Prostate gland (tissue), 2 donors: ENCODE data around the gene FGF1. TPM values are rescaled to one million over a fixed set of nuclear protein-coding genes. Genes with fewer than 3 reads are reported as not detected.

ENCODE experiments used
- DNase-seq: peaks from one replicate; pipeline ENCODE4 v3.0.0-alpha.2; 2019; ENCODE audit warnings: low spot score
- H3K27ac ChIP-seq, 2 donors: fragments of 200-600 bp; sonication (generic); 2 replicates each; pipeline ENCODE4 v1.5.1; 2017 to 2019
- H3K27me3 ChIP-seq: fragments of 200-600 bp; sonication (generic); replicated peaks from 2 replicates; pipeline ENCODE4 v1.5.1; 2019; ENCODE audit not compliant: insufficient read depth
- H3K36me3 ChIP-seq, 2 donors: fragments of 200-600 bp; sonication (generic); 1 replicate in 1 of 2; 2 replicates in 1 of 2; pipeline versions ENCODE4 v1.5.1 to v1.8.1; 2017 to 2019
- H3K4me1 ChIP-seq: fragments of 200-600 bp; sonication (generic); replicated peaks from 2 replicates; pipeline ENCODE4 v1.5.1; 2019
- H3K4me3 ChIP-seq, 2 donors: fragments of 200-600 bp; sonication (generic); 2 replicates each; pipeline ENCODE4 v1.5.1; 2017 to 2019
- H3K9me3 ChIP-seq: fragments of 200-600 bp; sonication (generic); 2 replicates; pipeline ENCODE4 v1.5.1; 2017
- CTCF ChIP-seq, 4 experiments: fragments of 200-600 bp in 2 of 4; fragments of 450-650 bp in 2 of 4; sonication (generic) in 2 of 4; IDR thresholded peaks; 1 replicate in 3 of 4; 2 replicates in 1 of 4; pipeline ENCODE4 v1.5.1; 2016 to 2019; ENCODE audit warnings: antibody characterized with exemption in 4 of 4, mild to moderate bottlenecking in 2 of 4, moderate library complexity in 2 of 4
- POLR2A ChIP-seq: fragments of 450-650 bp; IDR thresholded peaks from one replicate; pipeline ENCODE4 v1.6.1; 2016; ENCODE audit warnings: antibody characterized with exemption, mild to moderate bottlenecking
- POLR2AphosphoS5 ChIP-seq: sonication (generic); formaldehyde crosslinking; IDR thresholded peaks from one replicate; pipeline ENCODE4 v1.6.1; 2017; ENCODE audit warnings: antibody characterized with exemption
- WGBS: methylation state at CpG from one replicate; pipeline ENCODE4 v1.1.5; 2018; 5-methylcytosine and 5-hydroxymethylcytosine counted together
- intact Hi-C: fragments of 100-400 bp; cut with DNase I; formaldehyde crosslinking; loops from one replicate; pipeline ENCODE4 v1.14.2; 2022
- total RNA-seq, 2 donors: library from RNA; depleted of rRNA; stranded (reverse); fragments of >200 nt; gene quantifications; one replicate each; pipeline ENCODE4 v1.1.0, GENCODE V29; 2016

The FGF1 gene
- total RNA-seq, 2 donors from 2014 or later, result 2.0 to 9.4 TPM

- H3K4me1 ChIP-seq, result no peaks in the 10 kb centered on the region
- no peaks in the 10 kb centered on the region for H3K9me3 ChIP-seq
- H3K36me3 ChIP-seq, result no peaks in the 10 kb centered on the region
- intact Hi-C loops, result no loop called here
- WGBS, result 96% methylated on average over 2 of the region's 2 CpGs
- no peaks in the 10 kb centered on the region for H3K27me3 ChIP-seq
- H3K4me3 ChIP-seq, result no peak overlapping the region
- H3K27ac ChIP-seq, result no peak overlapping the region
- no peak for TF ChIP-seq CTCF (IDR thresholded peaks at IDR 0.05)
- no peak for TF ChIP-seq POLR2A
- TF ChIP-seq POLR2AphosphoS5, result no peak
- no peak for DNase-seq
These were observed 6.1 kb downstream of the FGF1 start for GRCh38 chr5:142679744-142680143.

DNA sequence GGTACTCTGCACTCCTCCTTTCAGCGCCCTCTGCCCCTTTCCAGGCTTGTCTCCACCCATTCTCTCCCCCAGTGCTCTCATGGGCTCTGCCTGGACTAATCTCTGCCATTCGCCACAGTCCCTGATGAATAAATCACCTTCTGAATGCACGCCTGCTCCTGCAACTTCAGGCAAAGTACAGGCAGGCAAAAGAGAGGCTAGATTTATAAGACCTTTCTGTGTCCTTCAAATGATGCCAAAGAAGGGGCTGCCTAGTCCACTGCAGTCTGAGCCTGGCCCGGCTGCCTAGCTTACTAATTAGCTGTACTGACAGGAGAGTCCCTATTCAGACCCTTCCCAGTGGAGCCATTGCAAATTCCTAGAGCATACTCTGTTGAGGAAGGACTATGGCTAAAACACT, 7.4 kb downstream of the FGF1 start:
- no peaks in the 10 kb centered on the region for H3K36me3 ChIP-seq
- no peak overlapping the region for H3K27ac ChIP-seq
- no peaks in the 10 kb centered on the region for H3K9me3 ChIP-seq
- H3K4me1 ChIP-seq, result no peaks in the 10 kb centered on the region
- intact Hi-C loops, result no loop called here
- no peak overlapping the region for H3K4me3 ChIP-seq
- no peak for DNase-seq
- WGBS, result 94% methylated on average over 4 of the region's 4 CpGs
- no peaks in the 10 kb centered on the region for H3K27me3 ChIP-seq
- no peak for TF ChIP-seq CTCF (IDR thresholded peaks at IDR 0.05)
- TF ChIP-seq POLR2A, result no peak
- no peak for TF ChIP-seq POLR2AphosphoS5

- Histone ChIP-seq H3K36me3 (no peaks in the 10 kb centered on the region), H3K4me1 (no peaks in the 10 kb centered on the region), H3K27ac (no peak overlapping the region), H3K27me3 (no peaks in the 10 kb centered on the region), H3K9me3 (no peaks in the 10 kb centered on the region), H3K4me3 (no peak overlapping the region)
- 94% methylated on average over 2 of the region's 2 CpGs for WGBS
- intact Hi-C loops, result no loop called here
- TF ChIP-seq CTCF (IDR thresholded peaks at IDR 0.05), result no peak
- no peak for DNase-seq
These were observed 8.7 kb downstream of the FGF1 start for GRCh38 chr5:142677198-142677597.

DNA sequence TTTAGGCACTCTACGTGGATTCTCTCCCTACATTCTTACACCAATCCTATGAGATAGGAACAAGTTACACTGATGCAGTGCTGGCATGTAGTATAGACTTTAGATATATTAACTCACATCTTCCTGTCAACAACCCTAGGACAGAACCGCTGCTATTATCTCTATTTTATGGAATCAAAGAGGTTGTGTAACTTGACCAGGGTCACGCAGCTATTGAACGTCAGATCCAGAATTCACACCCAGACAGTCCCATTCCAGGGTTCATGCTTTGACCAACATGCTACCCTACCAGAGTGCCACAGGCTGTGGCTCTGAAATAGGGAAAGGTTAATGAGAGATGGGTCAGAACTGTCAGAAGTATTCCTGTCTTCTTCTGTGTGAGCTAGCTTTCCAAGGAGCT, 9.6 kb downstream of the FGF1 start:
- no peaks in the 10 kb centered on the region for H3K9me3 ChIP-seq
- TF ChIP-seq POLR2A, result no peak
- no peak for TF ChIP-seq POLR2AphosphoS5
- no peak for TF ChIP-seq CTCF (IDR thresholded peaks at IDR 0.05)
- no peak overlapping the region for H3K4me3 ChIP-seq
- H3K27me3 ChIP-seq, result no peaks in the 10 kb centered on the region
- no peaks in the 10 kb centered on the region for H3K36me3 ChIP-seq
- H3K27ac ChIP-seq, result no peak overlapping the region
- no peaks in the 10 kb centered on the region for H3K4me1 ChIP-seq
- intact Hi-C loops, result no loop called here
- DNase-seq, result no peak
- WGBS, result 85% methylated on average over 4 of the region's 4 CpGs

- Histone ChIP-seq H3K27ac (no peak overlapping the region), H3K4me3 (no peak overlapping the region), H3K9me3 (no peaks in the 10 kb centered on the region), H3K27me3 (no peaks in the 10 kb centered on the region), H3K4me1 (no peaks in the 10 kb centered on the region), H3K36me3 (no peaks in the 10 kb centered on the region)
- intact Hi-C loops, result no loop called here
- TF ChIP-seq POLR2AphosphoS5, result no peak
- TF ChIP-seq CTCF (IDR thresholded peaks at IDR 0.05), result no peak
- no peak for TF ChIP-seq POLR2A
- 80% methylated on average over 22 of the region's 22 CpGs for WGBS
- DNase-seq, result no peak
These were observed 11.1 kb downstream of the FGF1 start for GRCh38 chr5:142674531-142675469.
